HG03575 (cell line): ENCODE measurements around the gene SSNA1.

ENCODE experiments used
- ATAC-seq: cut with Tn5 transposase; IDR thresholded peaks from one replicate; pipeline ENCODE4 v1.9.1; 2021; ENCODE audit not compliant: unreplicated experiment, insufficient number of reproducible peaks, low FRiP score; ENCODE audit errors: extremely low read depth

Gene SSNA1

DNA sequence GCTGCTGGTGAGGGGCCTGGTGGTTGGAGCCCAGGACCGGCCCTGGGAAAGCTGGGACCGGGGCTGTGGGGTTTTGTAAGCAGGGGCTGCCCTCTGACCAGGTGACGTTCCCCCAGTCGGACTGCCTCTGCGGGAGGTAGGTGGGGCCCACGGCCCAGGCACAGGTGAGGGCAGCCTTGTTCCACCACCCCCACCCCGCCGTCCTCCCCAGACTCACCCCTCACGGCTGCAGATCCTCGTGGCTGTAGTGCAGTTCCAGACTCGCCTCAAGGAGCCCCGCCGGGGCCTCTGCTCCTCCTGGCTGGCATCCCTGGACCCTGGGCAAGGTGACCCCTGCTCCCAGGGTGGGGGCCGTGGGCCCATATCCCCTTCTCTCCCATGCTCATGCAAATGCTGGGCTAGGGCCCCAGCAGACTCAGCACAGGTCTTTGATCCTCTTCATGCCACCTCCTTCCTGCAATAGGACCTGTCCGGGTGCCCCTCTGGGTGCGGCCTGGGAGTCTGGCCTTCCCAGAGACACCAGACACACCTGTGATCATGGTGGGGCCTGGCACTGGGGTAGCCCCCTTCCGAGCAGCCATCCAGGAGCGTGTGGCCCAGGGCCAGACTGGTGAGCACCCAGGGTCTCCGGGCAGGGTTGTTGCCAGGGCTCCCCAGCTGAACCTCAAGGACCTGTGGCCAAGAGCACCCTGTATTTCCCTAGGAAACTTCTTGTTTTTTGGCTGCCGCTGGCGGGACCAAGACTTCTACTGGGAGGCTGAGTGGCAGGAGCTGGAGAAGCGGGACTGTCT is 26.9 kb downstream of the SSNA1 start:
- ATAC-seq = no peak

DNA sequence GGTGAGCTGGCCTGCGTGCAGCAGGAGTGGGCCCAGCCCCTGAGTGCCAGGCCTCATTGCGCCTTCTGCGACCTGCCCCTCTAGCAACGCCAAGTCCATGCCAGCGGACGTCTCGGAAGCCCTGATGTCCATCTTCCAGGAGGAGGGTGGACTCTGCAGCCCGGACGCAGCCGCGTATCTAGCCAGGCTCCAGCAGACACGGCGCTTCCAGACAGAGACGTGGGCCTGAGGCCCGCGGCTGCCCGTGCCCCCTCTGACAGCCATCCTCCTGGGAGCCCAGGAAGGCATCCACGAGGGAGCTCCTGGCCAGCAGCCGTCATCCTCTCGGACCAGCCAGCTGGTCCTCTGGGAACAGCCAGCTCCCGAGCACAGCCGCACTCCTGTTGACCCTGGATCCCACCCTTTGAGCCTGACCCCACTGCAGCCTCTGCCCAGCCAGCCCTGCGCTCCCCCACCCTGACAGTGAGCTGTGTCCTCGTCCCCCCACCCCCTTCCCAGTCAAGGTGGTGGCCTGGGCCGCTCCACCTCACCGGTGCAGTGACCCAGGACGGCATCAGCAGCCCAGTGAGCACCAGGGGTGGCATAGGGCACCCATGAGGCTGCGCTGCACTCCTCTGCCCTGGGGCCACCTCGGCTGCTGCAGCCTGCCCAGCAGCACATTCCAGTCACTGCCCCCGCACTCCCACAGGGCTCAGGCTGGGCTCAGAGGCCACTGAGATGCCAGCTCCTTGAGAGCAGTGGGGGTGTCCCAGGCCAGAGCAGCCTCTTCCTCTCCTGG is 27.9 kb downstream of the SSNA1 start:
- no peak for ATAC-seq

DNA sequence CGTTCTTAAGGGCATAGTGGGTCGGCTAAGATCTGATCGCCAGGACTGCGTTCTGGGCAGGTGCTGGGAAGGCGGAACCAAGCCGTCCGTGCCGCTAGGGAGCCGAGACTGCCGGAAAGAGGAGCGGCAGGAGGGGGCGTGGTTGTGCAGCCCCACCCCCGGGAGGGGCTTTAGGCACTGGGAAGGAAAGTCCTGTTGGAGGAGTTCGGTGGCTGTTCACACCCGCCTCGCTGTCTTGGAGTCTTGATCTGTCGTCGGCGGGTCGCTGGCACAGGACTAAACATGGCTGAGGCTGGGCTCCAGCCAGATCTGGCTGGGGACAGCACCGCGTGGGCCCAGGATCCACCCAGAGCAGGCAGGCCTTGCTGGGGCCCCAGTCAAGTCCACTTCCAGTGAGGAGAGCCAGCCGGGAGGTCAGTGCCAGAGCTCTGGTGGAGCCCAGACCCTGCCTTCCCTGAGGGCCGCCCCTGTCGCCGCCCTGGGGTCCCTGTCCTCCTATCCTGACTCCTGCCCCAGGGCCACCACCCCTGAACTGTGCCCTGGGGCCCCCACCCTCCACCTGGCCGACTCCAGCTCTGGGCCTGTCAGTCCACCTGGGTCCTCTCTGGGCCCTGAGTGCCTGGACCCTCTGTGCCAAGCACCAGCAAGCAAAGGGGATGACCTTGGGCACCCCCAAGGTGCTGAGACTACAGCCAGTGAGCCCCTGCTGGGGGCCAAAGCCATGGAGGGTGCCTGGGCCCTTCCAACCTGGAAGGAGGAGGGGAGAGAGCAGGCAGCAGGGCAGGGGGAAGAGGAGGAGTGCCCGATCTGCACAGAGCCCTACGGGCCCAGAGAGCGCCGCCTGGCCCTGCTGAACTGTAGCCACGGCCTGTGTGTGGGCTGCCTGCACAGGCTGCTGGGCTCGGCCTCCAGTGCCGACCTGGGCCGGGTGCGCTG is 29.1 kb downstream of the SSNA1 start:
- no peak for ATAC-seq

DNA sequence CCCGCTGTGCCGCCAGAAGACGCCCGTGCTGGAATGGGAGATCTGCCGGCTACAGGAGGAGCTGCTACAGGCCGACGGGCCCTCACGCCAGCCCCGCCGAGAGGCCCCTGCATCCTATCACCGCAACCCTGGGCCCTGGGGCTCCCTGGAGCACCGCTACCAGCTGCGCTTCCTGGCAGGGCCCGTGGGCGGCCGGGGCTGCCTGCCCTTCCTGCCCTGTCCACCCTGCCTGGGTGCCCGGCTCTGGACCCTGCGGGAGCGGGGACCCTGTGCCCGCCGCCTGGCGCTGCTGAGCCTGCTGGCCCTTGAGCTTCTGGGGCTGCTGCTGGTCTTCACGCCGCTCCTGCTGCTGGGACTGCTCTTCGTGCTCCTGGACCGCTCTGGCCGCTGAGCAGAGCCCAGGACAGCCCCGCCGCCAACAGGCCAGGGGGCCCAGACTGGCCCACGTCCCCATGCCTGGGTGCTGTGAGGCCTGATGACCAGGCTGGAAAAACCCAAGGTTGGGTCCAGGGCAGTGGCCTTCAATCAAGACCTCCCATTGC is 29.8 kb downstream of the SSNA1 start:
- no peak for ATAC-seq

DNA sequence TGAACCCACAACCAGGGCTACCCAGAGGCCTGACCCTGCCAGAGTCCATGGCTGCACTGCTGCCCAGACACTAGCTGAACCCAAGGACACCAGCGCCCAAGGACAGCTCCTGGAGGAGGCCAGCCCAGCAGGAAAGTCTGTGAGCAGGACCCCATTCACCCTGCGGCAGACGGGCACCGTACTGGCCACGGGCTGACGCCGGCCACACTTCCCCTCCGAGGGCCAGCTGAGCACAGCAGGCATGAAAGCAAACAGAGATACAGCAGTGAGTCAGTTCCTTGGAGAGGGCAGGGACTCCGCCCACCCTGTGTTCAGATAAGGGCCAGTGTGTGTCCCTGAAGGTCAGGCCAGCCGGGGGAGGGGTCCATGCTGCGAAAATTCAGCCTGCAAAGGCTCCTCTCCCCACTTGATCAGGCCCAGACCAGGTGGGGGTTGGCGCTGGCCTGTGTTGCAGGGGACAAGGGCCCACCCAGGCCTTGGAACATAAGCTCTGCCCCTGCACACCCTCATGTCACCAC is 30.3 kb downstream of the SSNA1 start:
- ATAC-seq = no peak

DNA sequence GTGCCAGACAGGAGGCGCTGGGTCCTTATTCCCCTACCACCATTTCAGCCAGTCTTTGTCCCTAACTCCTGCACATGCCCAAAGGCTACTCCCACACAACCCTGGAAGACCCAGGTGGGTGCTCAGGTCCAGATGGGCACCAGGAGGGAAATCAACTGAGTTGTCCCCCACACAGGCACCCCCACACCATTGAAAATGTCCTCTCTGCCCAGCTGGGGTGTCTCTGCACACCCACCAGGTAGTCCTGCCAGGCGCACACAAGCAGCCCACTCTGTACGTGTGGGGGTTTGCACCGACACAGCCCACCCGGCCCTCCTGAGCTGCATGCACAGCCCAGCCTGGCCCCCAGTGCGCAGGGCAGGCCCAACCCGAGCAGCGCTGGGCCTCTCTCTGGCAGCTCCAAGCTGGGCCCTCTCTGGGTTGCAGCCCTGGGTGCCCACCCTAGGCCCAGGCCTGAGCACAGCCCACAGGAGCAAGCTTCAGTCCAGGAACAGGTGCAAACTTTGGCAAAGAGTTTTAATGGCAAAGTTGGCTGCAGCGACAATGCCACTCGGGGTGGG is 31.4 kb downstream of the SSNA1 start:
- no peak for ATAC-seq

DNA sequence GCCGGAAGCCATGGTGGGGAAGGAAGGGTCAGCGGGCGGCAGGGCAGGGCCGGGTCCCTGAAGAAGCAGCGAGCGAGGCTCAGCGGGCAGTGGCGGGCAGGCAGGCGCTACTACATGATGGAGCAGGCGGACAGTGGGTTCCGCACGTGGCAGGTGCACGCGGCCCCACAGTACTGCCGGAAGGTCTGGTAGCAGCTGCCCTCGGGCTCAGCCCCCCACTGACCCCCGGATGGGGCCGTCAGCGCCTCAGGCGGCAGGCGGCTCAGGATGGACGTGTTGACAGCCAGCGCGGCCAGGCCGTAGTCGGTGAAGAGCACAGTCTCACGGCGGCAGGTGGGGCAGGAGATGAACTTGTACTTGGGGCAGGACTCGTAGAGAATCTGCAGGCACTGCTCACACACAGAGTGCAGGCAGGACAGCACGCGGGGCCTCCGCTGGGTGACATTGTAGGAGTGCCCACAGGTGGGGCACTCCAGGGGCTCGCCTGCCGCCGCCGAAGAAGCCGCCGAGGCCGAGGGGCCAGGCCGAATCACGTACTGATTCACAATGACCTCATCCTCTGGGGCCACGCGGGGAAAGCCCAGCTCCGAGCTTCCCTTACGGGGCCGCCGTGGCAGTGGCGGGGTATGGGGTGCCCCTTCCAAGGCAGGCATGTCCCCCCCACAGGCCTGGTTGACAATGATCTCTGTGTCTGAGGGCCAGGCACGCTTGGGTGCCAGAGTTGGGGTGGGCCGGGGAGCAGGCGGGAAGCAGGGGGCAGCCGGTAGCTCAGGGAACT is 32.0 kb downstream of the SSNA1 start:
- no peak for ATAC-seq

DNA sequence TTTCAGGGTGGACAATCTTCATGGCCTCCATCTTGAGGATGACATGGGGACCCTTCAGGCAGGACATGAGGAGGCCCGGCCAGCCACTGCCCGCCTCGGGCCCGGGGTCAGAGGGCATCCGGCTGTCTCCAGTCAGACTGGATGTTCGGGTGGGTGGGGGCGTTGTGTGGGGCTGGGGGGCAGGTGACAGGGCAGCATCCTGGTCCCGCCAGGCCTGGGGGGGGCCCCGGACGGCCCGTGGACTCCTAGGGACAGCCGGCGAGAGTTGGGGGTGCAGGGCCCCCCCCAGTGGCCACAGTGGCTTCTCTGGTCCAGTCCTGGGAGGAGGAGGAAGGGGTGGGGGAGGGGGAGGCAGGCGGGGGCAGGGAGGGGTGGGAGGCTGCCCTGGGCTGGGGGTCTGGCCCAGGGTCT is 32.6 kb downstream of the SSNA1 start:
- no peak for ATAC-seq

DNA sequence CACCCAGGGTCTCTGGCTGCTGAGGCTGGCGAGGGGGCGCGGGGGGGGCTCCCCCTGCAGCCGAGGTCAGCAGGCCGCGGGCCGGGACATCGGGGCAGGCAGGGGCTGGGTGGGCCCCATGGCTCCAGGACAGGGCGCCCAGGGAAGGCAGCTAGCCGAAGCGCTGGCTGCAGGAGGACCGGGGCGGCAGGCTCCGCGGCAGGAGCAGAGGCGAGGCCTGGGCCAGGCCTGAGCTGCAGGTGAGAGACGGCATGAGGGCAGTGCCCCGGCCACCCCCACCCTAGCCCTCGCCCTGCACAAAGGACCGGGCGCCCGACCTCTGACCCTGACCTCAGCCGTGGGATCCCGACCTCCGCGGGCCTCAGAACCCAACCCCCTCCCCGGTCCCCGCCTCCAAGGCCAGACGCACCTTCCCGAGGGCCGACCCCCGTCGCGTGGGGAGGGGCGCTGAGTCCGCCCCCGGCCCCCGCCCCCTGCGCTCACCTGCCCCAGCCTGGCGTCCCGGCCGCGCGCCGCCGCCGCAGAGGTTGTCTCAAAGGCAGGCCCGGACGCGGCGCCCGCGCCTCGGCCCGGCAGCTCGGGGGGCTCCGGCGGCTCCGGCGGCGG is 33.1 kb downstream of the SSNA1 start:
- ATAC-seq = no peak

DNA sequence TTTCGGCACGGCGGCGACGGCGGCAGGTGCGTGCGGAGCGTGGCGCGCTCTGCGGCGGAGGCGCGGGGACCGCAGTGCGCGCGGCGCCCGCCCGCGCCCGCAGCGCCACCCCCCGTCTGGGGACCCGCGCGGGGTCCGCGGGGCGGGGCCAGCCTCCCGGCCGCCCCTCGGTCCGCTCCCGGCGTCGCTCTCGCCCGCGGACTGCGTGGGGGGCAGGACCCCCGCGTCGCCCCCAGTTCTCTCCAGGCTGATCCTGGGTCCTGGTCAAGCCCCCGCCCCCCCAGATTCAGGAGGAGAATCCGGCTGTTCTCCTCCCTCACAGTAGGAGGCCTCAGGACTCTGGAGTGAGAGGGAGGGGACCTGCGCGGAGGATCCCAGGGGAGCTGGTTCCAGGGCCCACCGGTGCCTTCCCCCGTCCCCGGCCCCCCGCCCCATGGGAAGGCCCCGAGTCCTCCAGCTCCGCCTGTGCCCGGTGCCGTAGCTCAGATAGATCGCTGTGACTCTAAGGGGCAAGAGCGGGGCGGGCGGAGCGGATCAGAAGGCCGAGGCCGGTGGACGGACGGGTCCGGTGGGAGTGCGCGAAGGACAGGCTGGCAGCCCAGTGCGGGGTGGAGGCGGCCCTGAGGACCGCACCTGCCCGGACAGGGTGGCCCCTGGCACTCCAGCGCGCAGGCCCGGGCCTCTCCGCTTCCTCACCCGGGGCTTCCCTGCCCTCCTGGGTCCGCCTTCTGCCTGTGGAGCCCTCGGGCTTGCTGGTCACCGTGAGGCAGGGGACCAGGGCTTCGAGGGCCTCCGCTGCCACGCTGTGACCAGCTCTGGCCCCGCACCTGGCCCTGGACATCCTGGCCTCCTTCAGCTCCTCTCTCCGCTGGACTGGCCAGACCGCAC is 34.0 kb downstream of the SSNA1 start, which contains the start of gene RNF208:
Gene RNF208, minus strand, starts transcription at position 51 of the 888 bp plus-strand sequence. CDS start 1,028 bp downstream, outside the sequence.
- no peak for ATAC-seq

DNA sequence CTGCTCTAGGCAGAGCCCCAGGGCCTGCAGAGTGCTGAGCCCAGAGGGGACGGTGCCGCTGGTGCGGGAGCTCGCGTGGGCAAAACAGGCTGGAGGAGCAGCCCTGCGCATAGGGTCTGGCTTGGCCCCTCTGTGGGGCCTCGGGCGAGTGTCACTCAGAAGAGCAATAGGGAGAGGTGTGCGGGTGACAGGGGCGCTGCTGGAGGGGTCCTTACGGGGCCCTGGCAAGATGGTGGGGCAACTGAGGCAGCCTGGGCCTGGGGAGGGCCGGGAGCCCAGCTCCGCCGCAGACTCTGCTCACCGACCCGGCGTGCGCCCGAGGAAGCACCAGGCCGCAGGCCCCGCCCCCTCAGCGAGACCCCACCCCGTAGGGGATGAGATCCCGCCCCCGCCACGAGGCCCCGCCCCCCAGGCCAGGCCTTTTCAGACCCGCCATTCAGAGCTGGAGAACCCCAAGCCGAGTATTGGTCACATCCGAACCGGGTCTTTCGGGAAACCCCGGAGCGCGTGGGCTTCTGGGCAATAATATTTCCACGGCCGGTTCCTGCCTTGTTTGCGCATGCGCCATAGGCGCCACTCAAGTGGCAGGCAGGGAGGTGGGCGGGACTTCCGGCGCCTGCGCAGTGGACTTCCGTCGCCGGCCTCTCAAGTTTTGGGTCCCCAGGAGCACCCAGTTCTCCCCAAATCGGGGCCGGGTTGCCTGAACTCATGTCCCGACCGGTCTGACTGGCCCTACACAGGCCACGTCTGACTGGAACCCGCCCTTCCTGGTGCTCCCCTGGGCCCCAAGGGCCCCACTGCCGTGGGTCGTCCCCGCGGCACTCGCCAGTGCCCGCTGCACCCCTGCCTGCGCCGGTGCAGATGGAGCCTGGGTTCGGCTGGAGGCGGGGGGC is 34.8 kb downstream of the SSNA1 start:
- ATAC-seq = peak; percentile 44

DNA sequence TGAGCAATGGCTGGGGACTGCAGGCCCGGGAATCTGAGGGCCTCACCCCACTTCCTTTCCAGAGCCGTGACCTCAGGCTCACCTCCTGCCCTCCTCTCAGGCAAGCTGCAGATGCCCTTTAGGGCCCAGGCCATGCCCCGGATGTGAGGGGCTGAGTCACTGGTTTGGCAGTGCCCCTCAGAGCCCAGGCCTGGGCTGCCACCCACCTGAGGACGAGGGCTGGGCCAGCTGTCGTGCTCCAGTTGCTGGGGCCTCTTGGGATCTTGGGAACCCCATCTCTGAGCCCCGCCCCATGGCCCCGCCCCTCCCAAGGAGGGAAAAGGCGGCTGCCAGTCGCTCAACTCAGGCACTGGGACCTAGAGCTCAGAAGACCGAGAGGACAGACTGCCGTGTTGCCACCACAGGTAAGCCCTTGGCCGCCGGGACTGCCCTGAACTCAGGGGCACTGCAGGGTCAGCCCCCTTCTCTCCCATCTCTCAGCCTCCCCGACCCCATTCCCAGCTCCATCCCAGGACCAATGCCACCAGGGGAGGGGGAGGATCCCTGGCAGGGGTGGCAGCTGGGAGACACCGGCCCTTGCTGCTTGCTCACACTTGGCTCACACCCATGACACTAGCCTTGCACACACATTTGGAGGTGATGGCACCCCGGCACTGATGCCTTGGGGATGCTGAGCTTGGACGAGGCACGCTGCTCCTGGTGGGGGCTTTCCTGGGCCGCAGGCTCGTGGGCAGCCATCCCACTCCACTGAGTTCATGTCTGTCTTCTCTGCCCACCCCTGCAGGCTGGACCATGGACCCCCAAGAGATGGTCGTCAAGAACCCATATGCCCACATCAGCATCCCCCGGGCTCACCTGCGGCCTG is 36.6 kb downstream of the SSNA1 start, which contains the start of gene CYSRT1:
Gene CYSRT1, plus strand, starts transcription at position 345 of the 865 bp plus-strand sequence. Its CDS starts 448 bp downstream, at position 793.
- ATAC-seq = no peak

DNA sequence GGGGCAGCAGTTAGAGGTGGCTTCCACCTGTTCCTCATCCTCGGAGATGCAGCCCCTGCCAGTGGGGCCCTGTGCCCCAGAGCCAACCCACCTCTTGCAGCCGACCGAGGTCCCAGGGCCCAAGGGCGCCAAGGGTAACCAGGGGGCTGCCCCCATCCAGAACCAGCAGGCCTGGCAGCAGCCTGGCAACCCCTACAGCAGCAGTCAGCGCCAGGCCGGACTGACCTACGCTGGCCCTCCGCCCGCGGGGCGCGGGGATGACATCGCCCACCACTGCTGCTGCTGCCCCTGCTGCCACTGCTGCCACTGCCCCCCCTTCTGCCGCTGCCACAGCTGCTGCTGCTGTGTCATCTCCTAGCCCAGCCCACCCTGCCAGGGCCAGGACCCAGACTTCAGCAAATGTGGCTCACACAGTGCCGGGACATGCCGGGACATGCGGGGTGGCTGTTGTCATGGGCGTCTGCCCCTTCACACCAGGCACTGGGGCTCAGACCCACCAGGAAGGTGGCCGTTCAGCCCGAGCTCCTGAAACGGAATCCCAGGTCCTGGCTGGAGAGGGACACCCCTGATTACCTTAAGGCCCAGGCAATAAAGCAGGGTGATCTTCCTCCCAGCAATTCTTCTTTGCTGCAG is 37.3 kb downstream of the SSNA1 start:
- ATAC-seq = no peak
